Smooth muscle cell (in vitro differentiated cells): ENCODE data around the gene SIPA1L3. TPM values are rescaled to one million over a fixed set of nuclear protein-coding genes. Genes with fewer than 3 reads are reported as not detected.
"Not testable (repeated sequence)": the region's sequence is repeated elsewhere in the genome, so short reads cannot be mapped to it uniquely, and the experiment has no call there.

Source experiments
- DNase-seq: peaks from one replicate; lab custom pipeline; 2025; ENCODE audit not compliant: unreplicated experiment; lab: John Stamatoyannopoulos, UW
- H2AFZ ChIP-seq: fragments of 200-600 bp; sonication (generic); 2 replicates; pipeline ENCODE4 v1.6.0; 2016; ENCODE audit warnings: antibody characterized with exemption, low read depth, mild to moderate bottlenecking
- H3F3A ChIP-seq: fragments of 200-600 bp; sonication (generic); 2 replicates; pipeline ENCODE4 v1.6.0; 2017; ENCODE audit warnings: antibody characterized with exemption, low read depth
- H3K27ac ChIP-seq: fragments of 200-600 bp; sonication (generic); 2 replicates; pipeline ENCODE4 v1.5.1; 2016; ENCODE audit warnings: low read depth, mild to moderate bottlenecking
- H3K27me3 ChIP-seq: fragments of 200-600 bp; sonication (generic); 2 replicates; pipeline ENCODE4 v1.6.1; 2016; ENCODE audit warnings: low read depth, mild to moderate bottlenecking
- H3K36me3 ChIP-seq: fragments of 200-600 bp; sonication (generic); 2 replicates; pipeline ENCODE4 v1.5.1; 2016; ENCODE audit warnings: low read depth
- H3K4me1 ChIP-seq: fragments of 200-600 bp; sonication (generic); 2 replicates; pipeline ENCODE4 v1.5.1; 2016; ENCODE audit warnings: low read depth
- H3K4me2 ChIP-seq: fragments of 200-600 bp; sonication (generic); 2 replicates; pipeline ENCODE4 v1.6.0; 2016; ENCODE audit warnings: mild to moderate bottlenecking
- H3K4me3 ChIP-seq: fragments of 200-600 bp; sonication (generic); 2 replicates; pipeline ENCODE4 v1.5.1; 2016; ENCODE audit warnings: mild to moderate bottlenecking
- H3K79me2 ChIP-seq: fragments of 200-600 bp; sonication (generic); 2 replicates; pipeline ENCODE4 v1.6.0; 2016; ENCODE audit warnings: low read depth, mild to moderate bottlenecking
- H3K9ac ChIP-seq: fragments of 200-600 bp; sonication (generic); 2 replicates; pipeline ENCODE4 v1.6.0; 2016; ENCODE audit warnings: low read depth
- H3K9me3 ChIP-seq: fragments of 200-600 bp; sonication (generic); replicated peaks from 2 replicates; pipeline ENCODE4 v1.5.1; 2016; ENCODE audit warnings: low read depth
- H4K20me1 ChIP-seq: fragments of 200-600 bp; sonication (generic); 2 replicates; pipeline ENCODE4 v1.6.0; 2016; ENCODE audit warnings: low read depth
- CTCF ChIP-seq: fragments of 200-600 bp; sonication (generic); IDR thresholded peaks from 2 replicates; pipeline ENCODE4 v1.5.1; 2017; ENCODE audit warnings: borderline replicate concordance, mild to moderate bottlenecking, antibody characterized with exemption; ENCODE audit not compliant: insufficient read depth, poor library complexity, severe bottlenecking
- WGBS: methylation state at CpG from one replicate; pipeline ENCODE4 v1.1.7; 2016; ENCODE audit warnings: low lambda C conversion rate; 5-methylcytosine and 5-hydroxymethylcytosine counted together
- polyA plus RNA-seq: library from polyadenylated mRNA; unstranded; fragments of >200 nt; fragmentation: Nextera tagmentation; extraction: Ambion mirVana; gene quantifications from 2 replicates; pipeline ENCODE4 v1.2.1, GENCODE V29; 2016
- total RNA-seq: library from RNA; depleted of rRNA; stranded (reverse); fragments of >200 nt; gene quantifications from 2 replicates; pipeline ENCODE4 v1.2.3, GENCODE V29; 2014

SIPA1L3 gene
- total RNA-seq (5.5 and 7.6 TPM in 2 replicates), polyA plus RNA-seq (6.5 and 7.0 TPM in 2 replicates)

- Histone ChIP-seq H3K4me1 (no peaks in the 10 kb centered on the region), H2AFZ (peak within 1 kb of the TSS; percentile 89), H3F3A (no peaks in the 10 kb centered on the region), H3K4me2 (peak within 1 kb of the TSS; percentile 98), H3K27ac (no peak within 1 kb of the TSS), H3K9ac (peak within 1 kb of the TSS; percentile 74), H3K4me3 (peak within 1 kb of the TSS; percentile 89), H3K9me3 (no peaks in the 10 kb centered on the region), H3K79me2 (peaks cover 29% of the 10 kb centered on the region), H3K27me3 (no peaks in the 10 kb centered on the region), H4K20me1 (peaks cover 8% of the 10 kb centered on the region), H3K36me3 (no peaks in the 10 kb centered on the region)
- 3% methylated on average over 69 of the region's 95 CpGs for WGBS
- TF ChIP-seq CTCF, result no peak
- peak; percentile 77 for DNase-seq
Measured at GRCh38 chr19:37906869-37907734, at the start of gene SIPA1L3. SIPA1L3 (plus strand) TSS chr19:37907208; CDS start chr19:38081566, 174,358 bp downstream.

- H3K27ac ChIP-seq, result no peak overlapping the region
- no peaks in the 10 kb centered on the region for H3K27me3 ChIP-seq
- H3K4me3 ChIP-seq, result no peak overlapping the region
- WGBS, result 87% methylated on average over 3 of the region's 3 CpGs
- H2AFZ ChIP-seq, result no peak overlapping the region
- no peaks in the 10 kb centered on the region for H3K9me3 ChIP-seq
- TF ChIP-seq CTCF, result no peak
- no peaks in the 10 kb centered on the region for H3K79me2 ChIP-seq
- DNase-seq, result no peak
- no peaks in the 10 kb centered on the region for H4K20me1 ChIP-seq
- no peaks in the 10 kb centered on the region for H3F3A ChIP-seq
- no peaks in the 10 kb centered on the region for H3K36me3 ChIP-seq
- no peak overlapping the region for H3K9ac ChIP-seq
- H3K4me1 ChIP-seq, result no peaks in the 10 kb centered on the region
- no peak overlapping the region for H3K4me2 ChIP-seq
Measured at GRCh38 chr19:37864501-37864900, 42.5 kb upstream of the SIPA1L3 start.

GRCh38 chr19:37865930-37866329, 41.1 kb upstream of the SIPA1L3 start:
- H3K9ac ChIP-seq, H3K4me2 ChIP-seq, H3K36me3 ChIP-seq, H4K20me1 ChIP-seq, H3K27me3 ChIP-seq, H3K4me3 ChIP-seq, H2AFZ ChIP-seq, H3K27ac ChIP-seq, H3K79me2 ChIP-seq, H3K9me3 ChIP-seq, H3F3A ChIP-seq, H3K4me1 ChIP-seq, DNase-seq: not testable (repeated sequence)
- WGBS, result 78% methylated on average over 8 of the region's 9 CpGs

GRCh38 chr19:37867831-37868230, 39.2 kb upstream of the SIPA1L3 start:
- Histone ChIP-seq H3K4me3 (no peak overlapping the region), H3K36me3 (no peaks in the 10 kb centered on the region), H4K20me1 (no peaks in the 10 kb centered on the region), H3K4me1 (no peaks in the 10 kb centered on the region), H3K9ac (no peak overlapping the region), H3K9me3 (no peaks in the 10 kb centered on the region), H3F3A (no peaks in the 10 kb centered on the region), H3K4me2 (no peak overlapping the region), H3K79me2 (no peaks in the 10 kb centered on the region), H2AFZ (no peak overlapping the region), H3K27ac (no peak overlapping the region), H3K27me3 (no peaks in the 10 kb centered on the region)
- TF ChIP-seq CTCF, result no peak
- 69% methylated on average over 2 of the region's 2 CpGs for WGBS
- no peak for DNase-seq
